Activated naive CD4-positive, alpha-beta T cell treated with anti-CD3 and anti-CD28 coated beads, Interleukin-2, amount 50 U/mL, for 72 hours (primary cell): ENCODE data around the gene STARD7. TPM values are rescaled to one million over a fixed set of nuclear protein-coding genes. Genes with fewer than 3 reads are reported as not detected.
"Not testable (repeated sequence)": the region's sequence is repeated elsewhere in the genome, so short reads cannot be mapped to it uniquely, and the experiment has no call there.

Source experiments
- ATAC-seq, 2 donors: fragments of 150-1000 bp; cut with Tn5 transposase; 2 replicates each; pipeline ENCODE4 v1.10.0; 2021; ENCODE audit warnings: mild to moderate bottlenecking in 2 of 2, moderate library complexity in 2 of 2
- DNase-seq, 2 donors: peaks; one replicate each; pipeline ENCODE4 v3.0.0; 2021 to 2022; ENCODE audit warnings: low spot score in 2 of 2
- H3K27ac Mint-ChIP-seq, 2 donors: one replicate each; pipeline ENCODE4 v1.8.0; 2022; ENCODE audit warnings: mild to moderate bottlenecking in 2 of 2, mixed read lengths in 2 of 2
- H3K36me3 Mint-ChIP-seq, 2 donors: one replicate each; pipeline ENCODE4 v1.8.0; 2022; ENCODE audit warnings: mixed read lengths in 2 of 2
- H3K9me3 Mint-ChIP-seq, 2 donors: one replicate each; pipeline ENCODE4 v1.8.0; 2022; ENCODE audit warnings: mixed read lengths in 2 of 2
- total RNA-seq, 2 donors: library from RNA; stranded (reverse); gene quantifications; one replicate each; pipeline ENCODE4 v1.2.3, GENCODE V29; 2022

Gene STARD7
- total RNA-seq, 2 donors from 2014 or later: 82.9 to 159 TPM

DNA sequence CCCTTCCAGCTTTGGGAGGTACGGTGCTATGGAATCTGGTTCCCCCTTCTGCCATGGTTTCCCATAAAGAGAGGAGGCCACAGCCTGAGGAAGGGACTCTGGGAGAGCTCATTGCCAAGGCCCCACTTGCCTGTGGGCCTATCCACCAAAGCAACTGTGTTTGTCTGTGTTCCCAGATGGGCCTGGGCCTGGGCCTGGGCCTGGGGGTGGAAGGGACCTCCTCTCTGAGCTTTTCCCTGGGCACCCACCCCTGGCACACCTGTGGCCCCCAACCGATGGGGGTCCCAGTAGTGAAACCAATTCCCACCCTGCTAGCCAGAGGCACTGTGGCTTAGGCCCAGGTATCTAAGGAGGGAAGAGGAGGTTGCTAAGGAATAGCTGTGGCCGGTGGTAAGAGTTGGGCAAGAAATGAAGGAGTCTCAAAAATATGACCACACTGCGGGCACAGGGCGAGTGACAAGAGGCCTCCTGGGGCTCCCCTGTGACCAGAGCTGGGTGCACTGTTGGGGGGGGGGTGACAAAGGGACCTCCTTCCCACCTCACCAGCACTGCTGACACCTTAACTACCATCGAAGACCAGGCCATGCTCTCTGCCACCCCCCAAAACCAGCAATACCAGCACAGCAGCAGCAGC is 58.5 kb downstream of the STARD7 start:
- Mint-ChIP-seq H3K36me3 (peaks cover 0 to 6% of the 10 kb centered on the region in 2 donors), H3K27ac (no peak overlapping the region), H3K9me3 (no peaks in the 10 kb centered on the region)
- ATAC-seq (no peak), DNase-seq (peak in 1 of 2 donors; percentile 53)

DNA sequence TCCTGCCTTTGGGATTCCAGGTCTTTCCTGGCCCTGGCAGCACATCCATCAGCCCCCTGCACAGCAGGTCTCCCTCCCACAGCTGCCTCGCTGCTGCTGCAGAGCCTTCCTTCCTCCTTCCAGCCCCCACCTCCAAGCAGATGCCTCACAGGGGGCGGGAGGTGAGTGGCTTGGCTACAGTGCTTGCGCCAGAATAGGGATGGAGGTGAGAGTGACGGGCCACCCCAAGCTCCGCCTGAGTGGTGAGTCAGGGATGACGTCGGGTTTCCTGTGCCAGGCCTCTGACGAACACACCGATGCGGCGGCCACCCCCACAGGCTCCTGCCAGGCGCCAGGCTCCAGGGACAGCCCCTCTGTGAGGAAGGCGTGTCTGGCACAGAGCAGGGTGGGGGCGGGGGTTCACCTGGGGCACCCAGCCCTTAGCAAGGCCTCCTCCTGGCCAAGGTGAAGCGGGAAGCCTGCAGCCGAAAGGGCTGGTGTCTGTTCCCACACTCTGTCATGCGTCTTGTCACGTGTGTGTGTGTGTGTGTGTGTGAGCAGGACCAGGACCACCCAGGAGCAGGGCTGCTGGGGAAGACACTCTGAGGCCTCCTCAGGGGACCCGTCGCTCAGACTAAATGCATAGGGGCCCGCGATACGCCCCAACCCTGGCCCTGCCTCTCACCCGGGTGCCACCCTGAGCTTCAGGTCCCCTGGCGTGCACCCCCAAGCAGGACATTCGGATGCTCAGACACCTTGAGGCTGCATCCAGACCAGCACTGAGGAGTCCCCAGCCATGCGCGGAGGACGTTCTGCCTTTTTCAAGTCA is 60.0 kb downstream of the STARD7 start:
- ATAC-seq: peak; percentile 66 to 67
- H3K9me3 Mint-ChIP-seq: no peaks in the 10 kb centered on the region
- DNase-seq: peak; percentile 90 to 97
- peak overlapping the region; percentile 97 to 99 for H3K27ac Mint-ChIP-seq
- peaks cover 12 to 18% of the 10 kb centered on the region in 2 donors for H3K36me3 Mint-ChIP-seq

DNA sequence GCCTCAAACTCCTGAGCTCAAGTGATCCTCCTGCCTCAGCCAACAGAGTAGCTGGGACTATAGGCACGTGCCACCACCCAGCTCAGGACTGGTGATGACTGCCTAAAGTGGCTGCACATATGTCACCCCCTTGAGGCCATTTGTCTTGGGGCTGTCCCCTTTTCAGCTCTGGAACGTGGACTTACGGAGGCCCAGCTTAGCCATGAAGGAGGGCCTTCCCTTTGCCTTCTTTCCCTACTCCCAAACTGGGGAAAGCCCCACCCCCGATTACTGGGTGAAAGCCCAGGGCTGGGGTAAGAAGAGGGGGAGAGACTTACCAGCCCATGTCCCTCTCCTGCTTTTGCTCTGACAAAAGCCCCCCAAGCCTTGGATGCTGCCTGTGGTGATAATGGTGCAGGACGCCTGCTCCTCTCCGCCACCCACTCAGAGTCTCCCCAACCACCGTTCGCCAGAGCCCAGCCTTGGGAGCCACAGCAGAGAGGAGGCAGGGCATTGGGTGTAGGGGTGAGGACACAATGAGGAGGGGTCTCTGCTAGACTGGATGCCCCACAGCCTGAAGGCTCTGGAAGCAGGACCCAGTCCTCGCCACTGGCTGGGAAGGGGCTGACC is 60.9 kb downstream of the STARD7 start:
- no peaks in the 10 kb centered on the region for H3K9me3 Mint-ChIP-seq
- ATAC-seq (peak in 1 of 2 donors; percentile 12), DNase-seq (peak in 1 of 2 donors; percentile 78)
- peaks cover 22 to 27% of the 10 kb centered on the region in 2 donors for H3K36me3 Mint-ChIP-seq
- H3K27ac Mint-ChIP-seq: peak overlapping the region; percentile 97 to 99

DNA sequence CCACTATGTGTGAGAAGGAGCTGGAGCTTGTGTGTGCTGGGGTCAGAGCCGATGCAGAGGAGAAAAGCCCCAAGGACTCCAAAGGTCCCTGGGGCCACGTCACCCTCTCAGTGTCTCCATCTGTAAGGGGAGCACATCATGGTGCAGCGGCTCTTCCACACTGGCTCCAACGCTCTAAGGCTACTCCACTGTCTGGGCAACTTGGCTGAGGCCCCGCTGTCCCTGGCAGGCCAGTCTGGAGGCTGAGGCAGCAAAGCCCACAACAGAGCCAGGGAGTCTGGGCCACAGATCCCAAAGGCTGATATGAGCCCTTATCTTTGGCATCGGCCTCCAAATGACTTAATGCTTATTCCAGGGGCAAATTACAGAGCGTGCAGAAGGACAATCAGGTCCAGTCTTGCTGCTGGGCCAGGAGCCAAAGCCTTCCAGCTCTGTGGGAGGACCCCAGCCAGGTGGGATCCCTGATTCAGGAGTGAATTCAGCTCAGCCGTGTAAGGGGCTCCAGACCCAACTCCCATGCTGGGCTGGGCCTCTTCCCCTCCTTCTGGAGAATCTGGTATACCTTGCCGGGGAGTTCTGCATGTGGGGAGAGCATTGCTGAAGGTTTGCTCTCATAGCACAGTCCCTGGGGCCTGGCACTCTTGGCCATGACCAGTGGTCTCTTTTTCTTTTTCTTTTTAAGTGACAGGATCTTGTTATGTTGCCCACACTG is 61.6 kb downstream of the STARD7 start:
- DNase-seq: peak in 1 of 2 donors; percentile 74
- no peak for ATAC-seq
- H3K9me3 Mint-ChIP-seq: no peaks in the 10 kb centered on the region

DNA sequence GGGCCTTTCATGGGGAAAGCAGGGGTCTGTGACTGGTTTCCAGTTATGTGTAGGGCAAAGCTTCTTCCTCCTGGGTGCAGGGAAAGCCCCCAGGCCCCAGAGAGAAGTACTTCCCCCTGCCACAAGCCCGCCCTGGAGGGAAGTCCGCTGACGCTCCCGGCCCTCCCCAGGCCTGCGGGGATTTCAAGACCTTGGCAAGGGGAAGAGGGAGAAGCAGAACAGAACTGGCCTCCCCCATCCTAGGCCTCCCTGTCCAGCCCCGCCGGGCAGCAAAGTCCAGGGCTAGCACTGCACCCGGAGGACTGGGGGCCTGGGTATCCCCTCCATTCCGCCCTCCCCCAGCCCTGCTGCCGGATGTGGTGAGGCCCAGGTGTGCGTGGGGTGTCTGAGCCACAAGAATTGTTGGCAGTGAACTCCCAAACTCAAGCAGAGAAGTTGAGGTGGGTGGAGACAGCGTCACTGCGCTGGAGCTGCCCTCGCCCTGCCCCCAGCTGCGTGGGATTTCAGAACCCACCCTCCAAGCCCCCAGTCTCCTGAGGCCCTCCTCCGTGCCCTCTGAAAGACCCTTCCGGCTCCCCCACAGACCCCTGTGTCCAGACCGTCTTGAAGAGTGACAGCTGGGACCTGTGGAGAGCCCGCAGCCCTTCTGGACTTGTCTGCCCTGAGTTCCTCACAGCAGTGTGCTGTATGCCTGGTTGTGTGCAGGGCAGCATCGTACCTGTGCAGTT is 62.3 kb downstream of the STARD7 start:
- peaks cover 29 to 37% of the 10 kb centered on the region in 2 donors for H3K36me3 Mint-ChIP-seq
- no peaks in the 10 kb centered on the region for H3K9me3 Mint-ChIP-seq
- peak; percentile 82 to 94 for DNase-seq
- peak; percentile 33 to 44 for ATAC-seq
- H3K27ac Mint-ChIP-seq: peak overlapping the region; percentile 97 to 99

More for the DNA sequence above, 61.6 kb downstream of the STARD7 start:
- H3K36me3 Mint-ChIP-seq: peaks cover 28 to 33% of the 10 kb centered on the region in 2 donors
- H3K27ac Mint-ChIP-seq: peak overlapping the region; percentile 97 to 99

DNA sequence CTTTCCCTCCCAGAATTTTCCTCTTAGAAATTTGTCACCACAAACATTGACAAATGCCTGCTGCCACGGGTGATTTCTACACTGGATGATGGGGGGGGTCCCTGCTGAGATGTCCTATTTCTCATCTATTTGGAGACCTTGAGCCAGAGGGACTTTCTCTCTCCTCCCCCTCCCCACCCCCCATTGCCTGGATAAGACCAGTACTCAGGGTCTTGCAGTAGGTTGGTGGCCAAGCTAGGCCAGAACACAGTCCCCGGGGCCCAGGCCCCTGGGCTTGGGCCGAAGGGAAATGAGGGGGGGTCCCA is 62.8 kb downstream of the STARD7 start:
- Mint-ChIP-seq H3K36me3 (peaks cover 29 to 37% of the 10 kb centered on the region in 2 donors), H3K27ac (peak overlapping the region; percentile 97 to 99), H3K9me3 (no peaks in the 10 kb centered on the region)
- DNase-seq: no peak
- no peak for ATAC-seq

DNA sequence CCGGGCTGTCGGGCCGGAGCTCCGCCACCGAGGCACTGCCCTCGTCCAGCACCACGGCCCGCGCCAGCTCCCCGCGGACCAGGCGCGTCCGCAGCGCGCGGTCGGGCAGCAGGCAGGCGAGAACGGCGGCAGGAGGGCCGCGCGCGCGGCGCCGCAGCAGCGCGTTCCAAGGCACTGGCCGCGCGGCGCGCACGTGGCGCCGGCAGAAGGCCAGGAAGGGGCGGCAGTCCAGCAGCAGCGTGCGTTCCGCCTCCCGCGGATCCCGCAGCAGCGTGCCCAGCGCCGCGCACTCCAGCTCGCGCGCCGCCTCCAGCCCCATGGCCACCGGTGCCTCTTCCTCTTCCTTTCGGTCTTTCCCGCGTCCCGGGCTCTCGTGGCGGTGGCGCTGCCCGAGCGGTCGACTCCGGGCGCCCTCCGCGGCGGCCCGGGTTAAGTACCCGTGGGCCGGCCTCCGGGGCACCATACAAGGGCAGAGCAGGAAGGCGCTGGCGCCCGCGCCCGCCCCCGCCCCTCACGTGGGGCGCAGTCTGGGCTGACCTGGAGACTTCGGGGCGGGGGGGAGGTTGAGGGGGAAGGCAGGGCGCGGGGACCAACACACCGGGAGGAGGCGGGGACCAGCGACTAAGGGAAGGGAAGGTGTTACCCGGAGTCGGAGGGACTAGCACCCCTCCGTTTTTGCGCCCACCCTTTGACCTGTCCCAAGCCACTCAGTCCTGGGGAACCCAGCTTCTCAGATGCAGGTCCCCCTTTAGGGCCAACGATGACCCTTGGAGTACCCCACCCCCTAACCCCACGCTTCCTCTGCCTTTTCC is 63.4 kb downstream of the STARD7 start, which contains the start of gene DUSP2:
Gene DUSP2 (minus strand): TSS at position 405 of the 812 bp plus-strand sequence. CDS start 86 bp downstream, at position 319.
- Mint-ChIP-seq H3K9me3 (no peaks in the 10 kb centered on the region), H3K36me3 (peaks cover 29 to 37% of the 10 kb centered on the region in 2 donors), H3K27ac (peak within 1 kb of the TSS; percentile 98 to 99)
- DNase-seq (peak; percentile 97 to 98), ATAC-seq (peak; percentile 54 to 66)

DNA sequence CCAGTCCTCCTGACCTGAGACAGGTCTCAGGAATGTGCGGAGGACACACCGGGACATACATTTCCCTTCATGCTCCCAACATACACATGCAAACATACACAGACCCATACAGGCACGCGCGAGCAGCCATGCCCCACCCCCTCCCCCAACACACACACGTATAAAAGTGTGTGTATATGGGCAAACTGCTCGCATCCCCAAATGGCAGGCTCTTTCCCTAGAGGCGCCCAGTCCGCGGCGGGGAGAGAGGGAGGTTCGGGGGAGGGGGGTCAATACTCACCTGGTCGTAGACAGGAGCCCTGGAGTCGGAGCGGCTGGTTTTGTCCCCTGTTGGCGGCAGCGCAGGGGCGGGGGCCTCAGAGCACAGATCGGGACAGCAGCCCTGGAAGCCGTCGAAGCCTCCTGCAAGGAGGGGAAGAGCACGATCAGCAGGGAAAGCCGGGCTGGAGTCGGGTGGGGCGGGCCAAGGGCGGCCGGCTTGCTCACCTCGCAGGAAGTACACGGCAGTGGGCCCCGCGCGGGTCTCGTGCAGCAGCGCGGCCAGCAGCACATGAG is 64.1 kb downstream of the STARD7 start:
- Mint-ChIP-seq H3K27ac (peak overlapping the region; percentile 98 to 99), H3K9me3 (no peaks in the 10 kb centered on the region), H3K36me3 (peaks cover 29 to 37% of the 10 kb centered on the region in 2 donors)
- no peak for ATAC-seq
- DNase-seq: no peak

DNA sequence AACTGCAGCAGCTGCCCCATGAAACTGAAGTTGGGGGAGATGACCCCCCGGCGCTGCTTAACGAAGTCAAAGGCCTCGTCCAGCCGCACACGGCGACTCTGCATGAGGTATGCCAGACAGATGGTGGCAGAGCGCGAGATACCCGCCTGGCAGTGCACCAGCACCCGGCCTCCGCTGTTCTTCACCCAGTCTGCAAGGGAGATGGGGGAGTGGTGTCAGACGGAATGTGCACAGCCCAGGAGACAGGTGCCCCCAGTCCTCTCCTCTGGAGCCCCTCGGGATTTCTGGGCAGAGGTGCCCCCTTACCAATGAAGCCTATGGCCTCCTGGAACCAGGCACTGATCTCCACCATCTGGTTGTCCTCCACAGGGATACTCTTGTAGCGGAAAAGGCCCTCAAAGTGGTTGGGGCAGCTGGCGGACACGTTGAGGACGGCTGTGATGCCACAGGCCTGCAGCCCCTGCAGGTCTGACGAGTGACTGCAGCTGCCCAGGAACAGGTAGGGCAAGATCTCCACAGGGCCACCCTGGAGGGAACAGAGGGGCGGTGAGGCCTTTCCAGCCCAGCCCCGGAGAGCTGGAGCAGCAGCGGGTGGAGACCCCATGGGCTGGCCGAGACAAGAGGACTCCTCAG is 64.7 kb downstream of the STARD7 start:
- H3K9me3 Mint-ChIP-seq: no peaks in the 10 kb centered on the region
- peaks cover 29 to 37% of the 10 kb centered on the region in 2 donors for H3K36me3 Mint-ChIP-seq
- peak overlapping the region; percentile 98 to 99 for H3K27ac Mint-ChIP-seq
- peak in 1 of 2 donors; percentile 70 for DNase-seq
- no peak for ATAC-seq

DNA sequence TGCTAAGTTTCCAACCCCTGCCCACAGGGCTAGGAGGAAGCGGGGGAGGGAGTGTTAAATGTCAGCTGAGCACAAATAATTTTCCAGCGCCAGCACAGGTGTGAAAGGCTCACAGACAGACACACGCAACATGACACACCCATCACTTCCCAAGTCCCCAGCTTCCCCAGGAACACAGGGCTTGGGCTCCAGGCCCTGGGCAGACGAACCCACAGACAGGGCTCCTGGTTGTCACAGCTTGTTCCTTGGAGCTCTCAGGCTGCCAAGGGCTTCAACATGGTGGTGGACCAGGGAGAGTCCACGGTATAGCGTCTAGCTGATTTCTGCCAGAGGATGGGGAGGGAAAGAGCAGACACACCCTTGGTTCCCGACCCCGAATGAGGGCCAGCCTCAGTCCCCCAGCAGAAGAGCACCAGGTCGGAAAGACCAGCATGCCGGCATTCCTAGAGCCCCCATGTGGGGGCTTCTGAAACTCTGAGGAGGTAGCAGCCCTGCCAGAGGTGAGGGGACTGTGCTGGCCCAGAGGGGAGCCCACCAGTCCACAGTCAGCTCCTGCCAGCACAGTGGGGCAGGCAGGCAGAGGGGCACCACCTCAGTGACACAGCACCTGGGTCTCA is 65.3 kb downstream of the STARD7 start:
- peak overlapping the region; percentile 98 to 99 for H3K27ac Mint-ChIP-seq
- H3K9me3 Mint-ChIP-seq: no peaks in the 10 kb centered on the region
- ATAC-seq: no peak
- H3K36me3 Mint-ChIP-seq: peaks cover 29 to 34% of the 10 kb centered on the region in 2 donors
- peak in 1 of 2 donors; percentile 64 for DNase-seq

DNA sequence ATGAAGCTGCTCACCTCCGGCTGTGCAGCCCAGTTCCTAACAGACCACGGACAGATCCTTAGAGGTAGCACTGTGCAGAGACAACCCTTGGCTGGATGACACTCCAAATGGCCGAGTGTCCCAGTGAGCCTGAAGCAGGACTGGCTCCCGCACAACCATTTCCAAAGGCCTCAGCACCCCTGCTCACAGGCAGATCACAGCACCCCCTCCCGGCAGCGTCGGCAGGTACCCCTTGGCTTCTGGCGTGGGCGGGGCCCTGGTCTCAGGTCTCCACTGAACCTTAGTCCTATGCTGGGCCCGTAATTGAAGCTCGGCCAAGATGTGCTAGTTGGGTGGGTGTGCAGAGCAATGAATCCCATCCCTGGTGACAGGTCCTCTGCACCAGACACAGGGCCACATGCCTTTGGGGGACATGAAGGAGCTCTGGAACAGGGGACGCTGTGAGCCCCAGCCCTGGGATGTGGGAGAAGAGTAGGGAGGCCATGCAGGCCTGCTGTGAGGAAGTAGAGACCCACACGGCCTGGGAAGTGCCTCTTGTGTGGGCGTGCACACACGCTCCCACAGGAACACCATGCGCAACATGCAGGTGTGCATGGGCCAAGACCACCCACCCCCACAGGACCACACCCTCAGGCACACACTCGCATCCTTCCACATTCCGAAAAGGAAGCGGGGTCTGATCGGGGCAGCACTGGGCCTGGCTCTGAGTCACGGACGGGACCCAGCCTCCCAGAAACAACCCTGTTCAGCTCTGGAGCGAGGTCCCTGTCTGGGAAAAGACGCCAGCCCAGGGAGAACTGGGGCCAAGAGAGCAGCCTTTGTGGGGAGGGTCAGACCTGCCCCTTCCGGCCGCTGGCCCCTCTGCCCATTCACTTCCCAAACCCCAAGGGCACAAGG is 66.2 kb downstream of the STARD7 start:
- peak in 1 of 2 donors; percentile 2 for ATAC-seq
- DNase-seq: peak; percentile 74 to 79
- Mint-ChIP-seq H3K36me3 (peaks cover 29 to 30% of the 10 kb centered on the region in 2 donors), H3K27ac (peak overlapping the region; percentile 98 to 99), H3K9me3 (no peaks in the 10 kb centered on the region)

DNA sequence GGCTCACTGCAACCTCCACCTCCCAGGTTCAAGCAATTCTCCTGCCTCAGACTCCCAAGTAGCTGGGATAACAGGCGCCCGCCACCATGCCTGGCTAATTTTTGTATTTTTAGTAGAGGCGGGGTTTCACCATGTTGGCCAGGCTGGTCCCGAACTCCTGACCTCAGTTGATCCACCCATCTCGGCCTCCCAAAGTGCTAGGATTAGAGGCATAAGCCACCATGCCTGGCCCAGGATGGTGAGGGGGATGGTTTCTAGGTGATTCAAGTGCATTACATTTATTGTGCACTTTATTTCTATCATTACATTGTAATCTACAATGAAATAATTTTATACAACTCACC is 67.0 kb downstream of the STARD7 start:
- ATAC-seq, H3K9me3 Mint-ChIP-seq: not testable (repeated sequence)
- H3K36me3 Mint-ChIP-seq: peaks cover 29 to 30% of the 10 kb centered on the region in 2 donors
- DNase-seq: peak in 1 of 2 donors; percentile 47
- peak overlapping the region; percentile 36 to 99 for H3K27ac Mint-ChIP-seq

DNA sequence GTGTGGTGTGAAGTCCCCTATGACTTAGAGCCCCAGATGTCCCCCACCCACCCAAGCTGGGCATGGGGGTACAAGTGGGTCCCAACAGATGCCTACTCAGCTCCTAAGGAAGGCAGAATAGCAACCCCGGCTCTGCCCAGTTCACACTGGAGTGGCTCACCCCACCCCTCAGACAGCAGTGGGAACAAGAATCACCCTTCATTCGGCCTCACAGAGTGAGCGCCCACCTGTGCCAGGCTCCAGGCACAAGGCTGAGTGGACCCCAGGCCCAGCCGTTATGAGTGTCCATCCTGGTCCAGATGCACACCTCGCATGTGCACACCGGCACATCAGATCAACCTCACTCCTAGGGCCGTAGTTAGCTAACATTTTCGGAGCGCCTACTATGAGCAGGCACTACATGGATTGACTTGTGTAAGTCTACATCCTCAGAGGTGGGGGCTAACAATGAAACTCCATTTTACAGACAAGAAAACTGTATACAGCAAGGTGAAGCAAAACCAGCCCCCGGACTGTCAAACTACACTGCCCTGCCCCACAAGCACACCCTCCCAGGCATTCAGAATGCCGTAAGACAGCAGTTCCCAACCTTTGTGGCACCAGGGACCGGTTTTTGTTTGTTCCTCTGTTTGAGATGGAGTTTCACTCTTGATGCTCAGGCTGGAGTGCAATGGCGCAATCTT is 67.5 kb downstream of the STARD7 start:
- DNase-seq (no peak), ATAC-seq (no peak)
- Mint-ChIP-seq H3K9me3 (no peaks in the 10 kb centered on the region), H3K36me3 (peaks cover 29 to 30% of the 10 kb centered on the region in 2 donors), H3K27ac (peak overlapping the region; percentile 36 to 99)
